Measurements from ENCODE around the gene RIC3.
A peak's percentile ranks its signal among the peaks of the same experiment; 100 is the strongest.

Gene RIC3

DNA sequence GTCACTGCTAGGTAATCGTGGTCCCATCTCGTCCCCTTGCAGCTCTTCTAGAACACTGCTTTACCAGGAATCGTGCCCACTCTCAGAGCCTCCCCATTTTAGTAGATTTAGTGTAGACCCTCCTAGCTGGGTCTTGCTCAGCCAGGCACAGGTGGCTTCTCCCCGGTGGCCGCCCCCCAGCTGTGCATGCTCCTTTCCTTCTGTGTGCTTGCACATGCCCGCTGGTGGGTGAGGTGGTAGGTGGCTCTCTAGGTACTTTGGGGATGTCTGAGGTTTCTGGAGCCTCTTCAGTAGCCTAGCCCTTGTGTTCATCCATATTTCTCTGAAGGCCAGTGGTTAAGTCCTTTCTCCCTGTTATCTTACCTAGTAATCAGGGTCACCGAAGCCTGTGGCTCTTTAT lies 82.3 kb downstream of the RIC3 start:
- no peak for DNase-seq (ENCODE audit: low spot score)

DNA sequence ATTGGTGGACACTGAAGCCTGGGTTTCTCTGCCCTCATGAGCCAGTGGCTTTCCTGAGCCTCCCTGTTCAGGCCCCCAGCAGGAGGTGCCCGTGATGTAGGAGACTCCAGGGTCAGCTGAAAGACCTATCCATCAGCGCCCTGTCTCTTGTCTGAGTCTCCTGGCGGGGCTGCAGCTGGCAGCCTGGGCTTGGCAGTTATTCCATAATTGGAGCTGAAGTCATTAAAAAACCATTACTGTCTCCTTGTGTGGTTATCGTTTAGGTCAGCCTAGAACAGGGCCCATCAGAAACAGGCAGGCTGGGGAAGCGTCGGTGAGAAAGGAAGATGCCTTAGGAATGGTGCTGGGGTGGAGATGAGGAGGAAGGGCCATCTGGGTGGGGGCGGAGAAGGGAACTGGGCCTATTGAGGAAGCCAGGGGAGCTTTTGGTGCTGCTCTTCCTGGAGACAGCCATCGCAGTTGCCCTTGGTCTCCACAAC lies 82.8 kb downstream of the RIC3 start:
- DNase-seq (ENCODE audit: low spot score) = no peak

DNA sequence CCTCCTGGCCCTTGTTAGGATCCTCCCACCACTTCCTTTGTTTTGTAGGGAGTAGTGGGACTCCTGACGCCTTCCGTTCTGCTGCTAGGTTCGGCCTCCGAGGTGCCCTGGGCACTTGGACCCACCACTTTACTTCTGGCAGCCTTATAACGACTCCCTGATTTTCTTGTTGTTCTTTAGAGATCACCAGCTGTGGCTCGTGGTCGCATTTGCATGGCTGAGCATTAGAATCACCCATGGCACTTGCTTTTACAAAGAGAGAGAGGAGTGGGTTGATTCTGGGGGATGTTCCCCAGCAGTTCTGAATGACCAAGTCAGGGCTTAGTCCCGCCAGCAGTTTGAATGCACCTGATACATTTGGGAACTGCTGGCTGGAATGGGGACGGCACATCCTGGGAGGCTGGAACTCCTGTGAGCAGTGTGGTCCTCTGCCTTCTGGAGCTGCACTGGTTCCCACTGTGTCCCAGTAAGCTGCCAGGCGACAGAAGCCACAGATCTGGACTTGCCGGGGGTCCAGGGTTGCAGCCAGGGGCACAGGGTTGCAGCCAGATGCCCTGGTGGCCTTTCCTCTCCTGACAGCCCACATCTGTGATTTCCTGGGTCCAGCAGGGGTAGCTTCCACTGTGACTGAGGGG lies 83.7 kb downstream of the RIC3 start:
- no peak for DNase-seq (ENCODE audit: low spot score)

DNA sequence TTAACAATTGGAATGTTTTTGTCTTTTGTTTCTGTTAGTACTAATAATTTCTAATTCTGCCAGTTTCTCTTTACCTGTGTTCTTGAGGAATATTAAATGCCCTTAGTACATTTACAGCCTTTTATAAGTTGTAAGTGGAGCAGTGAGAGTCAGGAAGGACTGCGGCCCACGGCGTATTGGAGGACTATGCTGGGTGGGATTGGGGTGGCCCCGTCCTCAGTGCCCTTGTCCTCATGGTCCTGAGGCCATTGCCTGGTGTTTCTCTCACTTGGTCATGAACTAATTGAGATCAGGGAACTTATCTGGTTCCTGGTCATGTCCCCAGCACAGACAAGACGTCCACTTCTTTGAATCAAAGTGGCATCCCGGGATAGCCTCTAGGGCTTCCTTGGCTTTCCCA lies 84.5 kb downstream of the RIC3 start:
- no peak for DNase-seq (ENCODE audit: low spot score)

DNA sequence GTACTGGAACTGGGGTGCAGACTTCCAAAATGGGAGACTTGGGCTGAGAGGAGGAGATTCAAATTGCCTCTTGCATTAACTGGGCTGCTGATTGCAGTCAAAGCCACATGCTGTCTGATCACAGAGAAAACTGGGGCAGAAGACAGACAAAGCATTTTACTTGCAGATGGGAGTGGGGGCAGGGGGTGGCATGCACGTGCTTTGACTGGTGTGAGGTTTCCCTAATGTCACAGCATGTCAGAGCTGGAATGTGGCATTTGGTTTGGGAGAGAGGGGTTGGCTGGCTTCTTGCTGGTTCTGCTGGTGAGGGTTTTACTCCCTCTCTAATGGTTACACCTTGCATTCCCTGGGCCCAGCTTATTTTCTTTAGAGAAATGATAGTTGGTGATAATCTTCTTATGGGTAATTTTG lies 84.9 kb downstream of the RIC3 start:
- no peak for DNase-seq (ENCODE audit: low spot score)

DNA sequence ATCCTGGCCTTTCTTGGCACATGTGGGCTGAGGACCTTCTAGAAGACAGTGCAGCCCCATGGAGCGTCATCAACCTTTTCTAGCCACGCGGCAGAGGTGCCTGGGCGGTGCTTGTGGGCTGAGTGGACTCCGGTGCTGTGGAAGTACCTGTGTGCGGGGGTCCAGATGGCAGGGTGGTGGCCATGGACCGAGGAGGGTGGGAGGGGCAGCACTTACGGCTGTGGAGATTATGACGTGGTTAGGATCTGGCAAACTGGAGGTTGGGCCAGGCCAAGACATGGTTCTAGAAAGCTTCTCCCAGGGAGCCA lies 85.8 kb downstream of the RIC3 start:
- DNase-seq (ENCODE audit: low spot score) = no peak

DNA sequence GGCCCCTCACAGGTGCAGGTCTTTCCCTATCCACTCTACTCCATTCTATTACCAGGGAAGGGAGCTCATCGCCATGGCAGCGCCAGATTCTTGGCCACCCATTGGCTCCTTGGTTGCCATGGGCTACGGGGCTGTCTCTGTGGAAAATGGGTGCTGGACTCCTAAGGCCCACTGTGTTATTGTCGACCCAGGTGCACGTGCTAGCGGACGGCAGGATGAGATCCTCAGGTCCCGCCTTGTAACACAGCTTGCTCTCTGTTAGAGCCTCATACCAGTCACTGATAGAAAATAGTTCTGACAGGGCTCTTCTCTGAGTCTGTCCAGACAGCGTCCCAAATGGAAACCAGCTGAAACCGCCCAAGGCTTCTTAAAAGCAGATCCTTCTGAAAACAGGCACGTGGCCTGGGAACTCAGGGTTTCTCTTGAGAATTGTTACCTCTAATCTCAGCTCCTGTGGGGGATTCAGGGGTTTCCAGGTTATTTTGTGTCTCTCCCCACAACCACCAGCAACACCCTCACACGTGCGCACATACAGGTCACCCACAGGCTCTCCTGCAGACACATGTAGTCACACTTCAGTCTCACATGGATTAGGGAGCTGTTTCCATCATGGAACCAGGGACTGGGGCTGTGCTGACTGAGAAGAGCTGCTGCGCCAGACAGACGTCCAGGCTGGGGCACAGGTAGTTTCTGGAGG lies 86.3 kb downstream of the RIC3 start:
- DNase-seq (ENCODE audit: low spot score) = no peak

DNA sequence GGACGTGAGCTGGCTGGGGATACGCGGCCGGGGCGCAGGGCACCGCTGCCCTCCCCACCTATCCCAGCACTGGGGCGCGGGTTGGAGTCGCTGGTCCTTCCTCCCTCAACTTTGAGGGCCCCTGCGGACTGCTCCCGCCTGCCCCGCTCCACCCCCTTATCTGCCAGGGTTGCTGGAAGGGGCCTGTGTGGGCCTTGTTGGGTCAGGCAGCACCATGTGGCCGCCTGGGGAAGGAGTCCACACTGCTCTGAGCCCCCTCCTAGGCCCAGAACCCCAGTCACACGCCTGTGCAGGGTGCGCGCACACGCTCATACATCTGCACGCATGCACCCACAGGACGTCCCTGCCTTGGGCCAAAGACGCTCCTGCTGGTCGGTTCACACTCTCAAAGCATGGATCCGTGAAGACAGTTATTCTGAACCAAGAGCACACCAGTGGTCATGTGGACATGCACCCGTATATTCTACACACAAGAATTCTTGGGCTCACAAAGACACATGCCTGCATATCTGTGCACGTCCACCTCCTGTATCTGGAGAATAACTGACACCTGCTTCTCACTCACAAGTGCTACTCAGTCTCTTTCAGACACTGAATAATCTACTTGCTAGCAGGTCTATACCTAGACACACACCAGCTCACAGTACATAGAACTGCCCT lies 87.1 kb downstream of the RIC3 start:
- DNase-seq (ENCODE audit: low spot score) = no peak

DNA sequence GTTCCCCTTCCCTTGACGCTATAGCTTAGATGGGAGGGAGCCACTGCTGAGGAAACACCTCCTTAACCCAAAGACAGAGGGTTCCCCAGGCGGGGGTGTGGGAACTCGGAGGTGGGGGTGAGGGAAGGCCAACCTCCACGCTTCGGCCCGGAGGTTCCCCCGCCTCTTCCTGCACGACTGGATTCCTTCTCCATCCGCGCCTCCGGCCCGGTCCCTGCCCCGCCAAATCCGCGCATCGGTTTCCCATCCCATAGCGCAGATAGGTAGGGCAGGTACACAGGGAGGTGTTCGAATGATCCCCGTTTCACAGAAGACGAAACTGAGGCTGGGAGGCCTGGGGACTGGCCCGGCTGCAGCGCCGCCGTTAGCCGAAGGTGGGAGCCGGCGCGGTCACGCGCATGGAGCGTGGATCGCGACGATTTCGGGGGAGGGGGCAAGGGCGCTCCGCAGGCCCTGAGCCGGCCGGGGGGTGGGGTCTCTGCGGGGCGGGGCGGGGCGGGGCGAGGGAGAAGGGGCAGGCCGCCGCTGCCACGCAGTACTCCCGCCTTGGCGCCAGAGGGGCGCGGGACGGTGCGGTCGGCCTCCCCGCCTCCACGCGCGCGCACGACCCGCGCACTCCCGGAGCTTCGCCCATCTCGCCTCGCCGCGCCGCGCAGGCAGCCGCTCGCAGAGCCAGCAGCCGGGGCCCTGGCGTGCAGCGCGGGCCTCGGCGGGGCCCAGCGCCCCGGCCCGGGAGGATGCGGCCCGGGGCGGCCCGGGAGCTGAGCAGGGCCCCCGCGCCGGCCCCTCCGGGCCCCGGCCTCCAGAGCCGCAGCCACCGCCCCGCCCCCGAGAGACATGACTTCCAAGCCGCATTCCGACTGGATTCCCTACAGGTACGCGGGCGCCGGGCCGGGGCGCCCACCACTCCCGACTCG lies 87.9 kb downstream of the RIC3 start, which contains the start of gene TUB:
Gene TUB, plus strand, starts transcription at position 538 of the 917 bp plus-strand sequence. Its CDS starts 300 bp downstream, at position 838.
- DNase-seq (ENCODE audit: low spot score) = no peak

DNA sequence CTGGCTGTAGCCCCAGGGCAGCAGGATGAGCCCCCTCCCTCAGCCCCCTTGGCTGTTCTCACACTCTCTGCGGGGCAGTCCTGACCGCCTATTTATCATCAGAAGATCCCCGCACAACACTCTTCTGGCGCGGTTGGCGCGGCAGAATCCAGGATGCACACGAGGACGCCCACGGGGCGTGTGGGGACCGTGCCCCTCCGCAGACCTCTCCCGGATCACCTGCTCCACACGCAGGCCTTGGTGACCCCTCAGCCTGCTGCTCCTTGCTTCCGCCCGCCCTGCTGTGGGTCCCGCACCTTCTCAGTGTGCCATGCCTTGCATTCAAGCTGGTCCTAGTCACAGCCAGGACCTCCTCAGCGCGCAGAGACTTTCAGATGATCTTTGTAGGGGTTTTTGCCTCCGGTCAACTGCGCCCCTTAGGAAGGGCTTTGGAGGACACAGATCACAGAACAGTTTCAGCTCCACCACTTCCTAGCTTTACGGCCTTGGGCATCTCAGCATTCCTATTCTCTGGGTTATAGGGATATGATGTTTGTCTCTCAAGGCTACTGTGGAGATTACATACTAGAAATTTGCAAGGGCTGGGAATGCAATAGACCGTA lies 88.7 kb downstream of the RIC3 start:
- no peak for DNase-seq (ENCODE audit: low spot score)

DNA sequence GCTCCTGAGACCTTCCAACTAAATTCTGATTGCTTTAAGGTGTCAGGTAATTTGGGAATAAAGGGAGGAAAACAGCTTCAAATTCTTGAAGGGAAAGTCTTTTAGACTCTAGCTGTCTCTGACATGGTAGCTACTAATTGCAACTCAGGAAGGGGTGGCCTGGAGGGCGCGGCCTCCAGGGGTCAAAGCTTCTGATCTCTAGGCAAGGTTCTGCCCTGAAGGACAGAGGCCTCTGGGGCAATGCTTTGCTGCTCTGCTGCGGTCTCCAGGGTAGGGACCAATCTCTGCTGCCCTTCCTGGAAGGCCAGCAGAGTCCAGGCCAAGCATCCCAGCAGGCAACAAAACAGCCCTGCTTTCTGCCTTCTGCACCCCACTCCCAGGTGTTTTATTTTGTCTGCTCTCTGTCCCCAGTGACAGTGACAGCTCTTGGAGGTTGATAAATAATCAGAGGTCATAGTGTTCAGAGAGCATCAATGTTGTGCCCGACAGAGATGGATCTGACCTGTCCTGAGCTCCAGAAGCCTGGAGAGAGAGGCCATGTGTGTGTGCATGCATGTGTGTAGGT lies 89.6 kb downstream of the RIC3 start:
- no peak for DNase-seq (ENCODE audit: low spot score)

DNA sequence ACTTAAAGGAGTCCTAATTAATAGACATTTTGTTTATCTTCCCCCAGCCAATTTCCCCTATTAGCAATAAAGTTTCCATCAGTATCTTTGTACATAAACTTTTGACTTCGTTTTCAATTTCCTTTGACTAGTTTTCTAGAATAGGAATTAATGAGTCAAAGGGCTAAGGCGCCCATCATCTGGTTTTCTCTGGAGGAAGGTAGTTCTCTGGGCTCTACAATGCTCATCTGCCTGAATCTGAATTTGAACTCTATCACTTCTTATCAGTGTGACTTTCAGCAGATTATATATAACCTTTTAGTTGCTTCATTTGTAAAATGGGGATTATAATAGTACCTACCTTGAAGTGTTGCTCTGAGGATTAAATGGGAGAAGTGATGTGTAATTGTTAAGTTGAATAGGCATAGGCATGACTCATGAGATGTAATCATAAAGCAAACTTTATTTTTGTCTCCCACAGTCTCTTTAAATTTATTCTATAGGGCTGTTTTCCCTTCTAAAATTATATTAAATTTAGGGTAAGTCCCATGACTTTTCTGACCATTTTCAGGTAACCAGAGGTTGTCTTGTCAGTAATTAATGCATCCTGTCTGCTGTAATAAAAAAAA lies 93.6 kb downstream of the RIC3 start:
- DNase-seq (ENCODE audit: low spot score) = no peak

DNA sequence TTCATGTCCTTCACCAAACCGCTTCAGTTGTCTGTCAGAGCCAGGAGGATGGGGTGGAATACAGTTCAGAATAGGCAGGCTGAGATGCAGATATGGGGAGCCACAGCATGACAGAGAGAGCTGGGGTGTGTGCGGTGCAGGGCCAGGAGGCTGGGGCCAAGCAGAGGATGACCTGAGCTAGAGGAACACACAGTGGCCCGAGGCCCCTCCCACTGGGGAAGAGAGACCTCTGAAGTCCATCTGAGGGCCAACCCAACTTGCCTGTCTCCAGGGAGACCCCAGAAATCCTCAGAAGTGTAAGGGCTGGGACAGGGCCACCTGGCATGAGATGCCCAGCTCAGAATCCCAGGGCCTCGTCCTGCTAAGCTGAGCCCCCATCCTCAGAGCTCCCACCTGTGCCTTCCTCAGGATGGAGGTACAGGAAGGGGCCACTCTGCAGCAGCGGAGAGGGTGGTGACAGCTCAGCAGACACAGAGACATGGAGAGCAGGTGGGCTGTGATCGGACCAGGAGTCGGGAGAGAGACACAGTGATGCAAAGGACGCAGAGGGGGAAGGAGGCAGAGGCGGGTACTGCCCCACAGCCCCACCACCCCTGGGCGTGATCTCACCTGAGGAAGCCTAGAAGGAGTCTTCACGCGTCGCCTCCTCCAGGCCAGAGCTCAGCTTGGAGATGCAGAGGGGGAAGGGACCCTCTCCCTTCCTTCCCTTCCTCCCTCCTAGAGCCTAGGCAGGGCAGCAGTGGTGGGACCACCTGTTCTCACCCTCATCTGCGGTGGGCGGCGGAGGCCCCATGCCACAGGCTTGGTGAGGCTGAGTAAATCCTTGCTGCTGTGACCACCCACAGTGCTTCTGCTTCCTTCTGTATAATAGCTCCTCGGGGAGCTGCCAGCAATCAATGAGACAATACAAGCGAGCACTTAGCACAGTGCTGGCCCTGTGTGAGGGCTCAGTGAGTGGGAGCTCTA lies 96.9 kb downstream of the RIC3 start:
- peak; percentile 26 for DNase-seq (ENCODE audit: low spot score)

DNA sequence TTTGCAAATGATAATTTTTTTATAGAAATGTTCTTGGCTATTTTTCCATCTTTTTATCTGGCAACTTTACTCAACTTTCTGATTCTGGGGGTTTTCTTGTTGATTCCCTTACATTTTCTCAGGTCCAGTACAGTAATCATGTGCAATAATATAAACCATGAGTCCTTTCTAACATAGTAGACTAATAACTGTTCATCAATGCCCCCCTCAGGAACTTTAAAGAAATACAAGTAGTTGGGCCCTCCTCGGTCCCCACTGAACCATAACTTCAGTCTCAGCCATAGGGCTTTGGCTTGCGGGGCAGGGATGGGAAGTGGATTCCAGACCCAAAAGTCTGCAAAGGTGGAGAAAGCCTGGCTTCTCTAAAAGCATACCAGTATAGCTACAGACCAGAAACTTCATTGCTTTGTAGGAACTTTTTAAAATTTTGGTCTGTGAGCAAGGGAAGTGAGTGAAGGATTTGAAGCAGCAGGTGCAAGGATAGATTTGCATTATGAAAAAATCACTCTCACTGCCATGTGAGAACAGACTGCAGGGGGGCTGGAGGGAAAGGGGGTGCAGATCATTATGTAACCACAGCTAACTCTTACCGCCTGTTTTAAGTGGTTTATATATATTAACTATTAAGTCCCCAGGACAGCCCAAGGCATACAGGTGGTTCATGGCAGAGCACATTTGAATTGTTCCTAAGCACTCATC lies 98.3 kb downstream of the RIC3 start:
- DNase-seq (ENCODE audit: low spot score) = peak; percentile 15

DNA sequence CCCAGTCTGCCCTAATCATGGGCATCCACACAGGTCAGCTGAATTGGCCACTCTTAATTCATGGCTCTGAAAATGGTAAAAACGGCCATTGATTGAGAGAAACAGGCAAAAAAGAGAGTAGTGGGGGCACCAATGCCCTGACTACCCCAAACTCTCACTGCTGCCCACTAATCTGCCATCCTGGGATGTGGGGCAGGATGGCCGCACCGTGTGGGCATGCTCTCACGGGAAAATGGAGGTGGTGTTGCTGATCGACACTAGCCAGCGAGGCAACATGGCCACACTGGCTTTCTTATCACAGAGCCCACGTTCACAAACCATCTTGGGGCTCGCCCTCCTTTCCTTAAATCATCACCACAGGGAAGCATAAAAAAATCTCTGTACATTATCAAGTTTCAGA lies 99.1 kb downstream of the RIC3 start:
- no peak for DNase-seq (ENCODE audit: low spot score)

DNA sequence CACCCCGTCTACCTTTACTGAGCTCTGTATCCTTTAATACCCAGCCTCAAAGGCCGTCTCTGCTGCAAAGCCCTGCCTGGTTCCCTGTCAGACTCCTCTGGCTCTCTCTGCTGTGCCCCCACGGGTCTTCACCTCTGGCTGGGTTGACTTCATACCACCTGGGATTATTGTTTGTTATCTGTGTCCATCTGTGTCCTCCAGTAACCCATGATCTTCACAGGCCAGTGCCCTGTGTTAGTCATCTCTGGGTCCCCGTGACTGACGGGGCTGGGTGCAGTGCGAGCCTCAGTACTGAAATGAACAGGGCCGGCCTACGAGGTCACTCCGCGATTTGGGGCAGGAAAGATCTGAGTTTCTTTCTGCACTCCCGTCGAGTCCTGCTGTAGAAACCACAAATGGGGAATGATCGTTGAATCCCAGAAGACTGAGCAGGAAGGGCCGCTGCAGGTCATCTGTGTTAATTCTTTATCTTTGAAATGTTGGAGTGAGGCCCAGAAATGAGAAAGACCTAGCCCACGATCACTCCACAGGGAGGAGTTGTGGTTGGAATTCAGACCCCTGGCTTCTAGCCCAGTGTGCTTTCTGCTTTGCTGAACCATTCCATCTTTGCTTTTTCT lies 100.1 kb downstream of the RIC3 start:
- no peak for DNase-seq (ENCODE audit: low spot score)

DNA sequence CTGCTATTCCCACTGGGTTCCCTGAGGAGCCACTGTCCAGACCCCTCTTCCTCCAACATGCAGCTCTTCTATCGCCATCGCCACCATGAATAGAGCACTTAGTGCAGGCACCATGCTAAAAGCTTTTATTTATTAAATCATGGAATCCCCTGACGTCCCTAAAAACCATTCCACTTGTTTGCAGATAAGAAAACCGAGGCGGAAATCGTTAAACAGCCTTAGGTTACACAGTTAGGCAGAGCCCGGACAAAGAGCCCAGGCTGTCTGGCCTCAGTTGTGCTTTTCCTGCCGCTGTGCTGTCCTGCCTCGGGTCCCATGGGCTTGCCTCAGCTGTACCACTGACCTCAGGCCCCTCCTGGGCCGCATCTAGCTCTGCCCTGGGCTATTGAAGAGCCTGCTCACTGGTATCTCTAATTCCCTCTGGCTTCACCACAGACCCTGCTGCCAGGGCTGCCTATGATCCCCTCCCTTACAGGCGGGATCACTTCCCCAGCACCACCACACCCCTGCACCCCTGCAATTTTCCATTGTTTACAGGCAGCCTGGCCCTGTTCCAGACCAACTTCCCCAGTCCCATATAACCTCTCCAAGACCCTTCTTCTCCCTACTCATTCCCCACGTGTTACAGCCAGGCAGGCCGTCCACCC lies 100.8 kb downstream of the RIC3 start:
- DNase-seq (ENCODE audit: low spot score) = no peak

DNA sequence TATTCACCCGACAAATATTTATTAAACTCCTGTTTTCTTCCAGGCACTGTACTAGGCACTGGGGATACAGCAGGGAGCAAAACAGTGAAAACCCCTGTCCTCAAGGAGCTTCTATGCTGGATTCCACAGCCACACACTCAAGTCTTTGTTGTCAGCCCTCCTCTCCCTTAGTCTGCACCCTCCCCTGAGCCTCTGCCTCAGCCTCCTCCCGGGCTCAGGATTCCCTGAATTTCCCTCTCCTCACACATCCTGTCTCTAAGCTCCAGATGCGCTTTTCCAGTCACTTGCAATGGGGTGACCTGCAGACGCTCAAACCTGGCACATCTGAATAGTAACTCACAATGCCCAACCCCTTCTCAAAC lies 101.3 kb downstream of the RIC3 start:
- no peak for DNase-seq (ENCODE audit: low spot score)

All from Ammon's horn (tissue), 1 donor.